ENCODE results near the gene HPDL.

The HPDL gene

DNA sequence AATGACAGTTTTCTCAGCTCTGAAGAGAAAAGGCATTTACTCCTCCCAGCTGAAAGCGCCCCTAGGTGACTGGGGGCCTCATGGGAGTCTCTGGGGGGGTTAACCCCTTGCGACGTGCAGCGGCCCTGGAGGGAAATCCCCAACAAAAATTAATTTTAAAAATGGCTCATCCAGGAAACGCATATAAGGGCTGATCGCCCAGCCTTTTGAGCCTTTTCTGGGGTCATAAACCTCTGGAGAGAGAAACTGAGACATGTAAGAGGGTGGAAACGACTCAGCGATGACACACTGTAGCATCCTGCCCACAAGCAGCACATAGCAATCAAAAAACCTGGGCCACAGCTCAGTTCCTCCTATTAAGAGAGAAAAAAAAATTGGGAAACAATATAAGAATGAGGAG lies 20.4 kb upstream of the HPDL start:
- H3K4me3 ChIP-seq (ENCODE audit: low read depth, low read length): no peak overlapping the region
- TF ChIP-seq, protein P1, sequence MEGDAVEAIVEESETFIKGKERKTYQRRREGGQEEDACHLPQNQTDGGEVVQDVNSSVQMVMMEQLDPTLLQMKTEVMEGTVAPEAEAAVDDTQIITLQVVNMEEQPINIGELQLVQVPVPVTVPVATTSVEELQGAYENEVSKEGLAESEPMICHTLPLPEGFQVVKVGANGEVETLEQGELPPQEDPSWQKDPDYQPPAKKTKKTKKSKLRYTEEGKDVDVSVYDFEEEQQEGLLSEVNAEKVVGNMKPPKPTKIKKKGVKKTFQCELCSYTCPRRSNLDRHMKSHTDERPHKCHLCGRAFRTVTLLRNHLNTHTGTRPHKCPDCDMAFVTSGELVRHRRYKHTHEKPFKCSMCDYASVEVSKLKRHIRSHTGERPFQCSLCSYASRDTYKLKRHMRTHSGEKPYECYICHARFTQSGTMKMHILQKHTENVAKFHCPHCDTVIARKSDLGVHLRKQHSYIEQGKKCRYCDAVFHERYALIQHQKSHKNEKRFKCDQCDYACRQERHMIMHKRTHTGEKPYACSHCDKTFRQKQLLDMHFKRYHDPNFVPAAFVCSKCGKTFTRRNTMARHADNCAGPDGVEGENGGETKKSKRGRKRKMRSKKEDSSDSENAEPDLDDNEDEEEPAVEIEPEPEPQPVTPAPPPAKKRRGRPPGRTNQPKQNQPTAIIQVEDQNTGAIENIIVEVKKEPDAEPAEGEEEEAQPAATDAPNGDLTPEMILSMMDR (IDR thresholded peaks at IDR 0.05; ENCODE audit: low read depth, low read length): no peak
- in situ Hi-C loops (cut with HindIII; ENCODE audit: low sequenced_read_pairs): no loop called here
- no peak for DNase-seq (ENCODE audit: low read depth, low spot score)

DNA sequence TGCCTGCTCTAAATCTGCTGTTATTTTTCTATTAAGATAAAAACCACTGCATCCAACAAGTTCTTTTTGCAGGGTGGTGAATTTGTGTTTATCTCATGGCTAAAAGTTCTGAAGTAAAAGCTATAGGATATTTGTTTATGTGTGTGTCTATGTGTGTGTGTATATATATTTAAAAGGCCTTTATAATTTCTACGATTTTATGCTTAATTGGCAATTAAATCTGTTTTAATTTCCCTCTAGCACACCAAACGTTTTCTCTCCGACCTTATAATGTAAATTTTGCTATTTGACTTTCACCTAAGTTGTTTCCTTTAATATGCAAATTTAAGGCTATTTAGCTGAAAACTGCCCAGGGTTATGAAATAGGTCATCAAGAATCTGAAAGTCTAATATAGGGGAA lies 19.8 kb upstream of the HPDL start:
- no peak for DNase-seq (ENCODE audit: low read depth, low spot score)
- TF ChIP-seq, protein P1 (IDR thresholded peaks at IDR 0.05; ENCODE audit: low read depth, low read length): no peak
- H3K4me3 ChIP-seq (ENCODE audit: low read depth, low read length): no peak overlapping the region
- in situ Hi-C loops (cut with HindIII; ENCODE audit: low sequenced_read_pairs): no loop called here

DNA sequence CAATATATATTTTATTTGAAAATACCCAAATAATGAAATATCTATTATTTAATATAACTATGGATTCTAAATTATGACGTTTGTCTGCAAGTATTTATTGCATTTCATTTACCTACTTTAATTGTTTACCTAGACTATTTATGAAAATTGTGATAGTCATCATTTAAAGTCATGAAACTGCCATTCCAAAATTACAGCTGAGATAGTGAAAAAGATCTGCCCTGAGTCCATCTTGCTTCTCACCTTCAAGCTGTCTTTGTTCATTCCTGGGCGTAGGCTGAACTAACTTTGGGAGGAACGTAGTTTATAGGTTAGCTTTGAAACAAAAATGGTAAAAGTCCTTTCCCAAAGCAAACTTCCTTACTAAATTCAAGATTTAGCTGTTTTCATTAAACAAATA lies 12.4 kb upstream of the HPDL start:
- DNase-seq (ENCODE audit: low read depth, low spot score): no peak
- H3K4me3 ChIP-seq (ENCODE audit: low read depth, low read length): no peak overlapping the region
- in situ Hi-C loops (cut with HindIII; ENCODE audit: low sequenced_read_pairs): no loop called here
- TF ChIP-seq, protein P1 (IDR thresholded peaks at IDR 0.05; ENCODE audit: low read depth, low read length): no peak

DNA sequence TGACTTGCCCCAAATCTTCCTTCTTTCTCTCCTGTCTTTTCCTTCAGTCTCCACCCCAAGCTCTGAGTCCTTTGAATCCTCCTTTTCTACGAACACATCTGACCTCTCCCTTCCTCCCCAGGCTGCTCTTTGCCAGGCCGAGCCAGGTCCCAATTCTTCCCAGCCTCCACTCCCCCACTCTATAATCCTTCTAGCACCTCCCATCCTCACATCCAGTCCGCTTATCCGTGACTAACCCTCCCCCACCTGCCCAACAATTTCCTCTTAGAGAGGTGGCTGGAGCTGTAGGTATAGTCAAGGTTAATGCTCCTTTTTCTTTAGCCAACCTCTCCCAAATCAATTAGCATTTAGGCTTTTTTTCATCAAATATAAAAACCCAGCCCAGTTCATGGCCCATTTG lies 9.5 kb upstream of the HPDL start:
- H3K4me3 ChIP-seq (ENCODE audit: low read depth, low read length): no peak overlapping the region
- in situ Hi-C loops (cut with HindIII; ENCODE audit: low sequenced_read_pairs): no loop called here
- TF ChIP-seq, protein P1 (IDR thresholded peaks at IDR 0.05; ENCODE audit: low read depth, low read length): no peak
- DNase-seq (ENCODE audit: low read depth, low spot score): no peak

DNA sequence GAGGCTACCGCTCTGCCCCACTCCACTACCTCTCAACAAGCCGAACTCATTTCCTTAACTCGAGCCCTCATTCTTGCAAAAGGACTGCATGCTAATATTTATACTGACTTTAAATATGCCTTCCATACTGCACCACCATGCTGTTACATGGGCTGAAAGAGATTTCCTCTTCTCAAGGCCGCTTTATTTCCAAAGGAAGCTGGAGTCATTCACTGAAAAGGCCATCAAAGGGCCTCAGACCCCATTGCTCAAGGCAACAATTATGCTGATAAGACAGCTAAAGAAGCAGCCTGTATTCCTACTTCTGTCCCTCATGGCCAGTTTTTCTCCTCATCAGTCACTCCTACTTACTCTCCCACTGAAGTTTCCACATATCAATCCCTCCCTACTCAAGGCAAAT lies 6.9 kb upstream of the HPDL start:
- in situ Hi-C loops (cut with HindIII; ENCODE audit: low sequenced_read_pairs): no loop called here
- TF ChIP-seq, protein P1 (IDR thresholded peaks at IDR 0.05; ENCODE audit: low read depth, low read length): no peak
- H3K4me3 ChIP-seq (ENCODE audit: low read depth, low read length): no peak overlapping the region
- DNase-seq (ENCODE audit: low read depth, low spot score): no peak

DNA sequence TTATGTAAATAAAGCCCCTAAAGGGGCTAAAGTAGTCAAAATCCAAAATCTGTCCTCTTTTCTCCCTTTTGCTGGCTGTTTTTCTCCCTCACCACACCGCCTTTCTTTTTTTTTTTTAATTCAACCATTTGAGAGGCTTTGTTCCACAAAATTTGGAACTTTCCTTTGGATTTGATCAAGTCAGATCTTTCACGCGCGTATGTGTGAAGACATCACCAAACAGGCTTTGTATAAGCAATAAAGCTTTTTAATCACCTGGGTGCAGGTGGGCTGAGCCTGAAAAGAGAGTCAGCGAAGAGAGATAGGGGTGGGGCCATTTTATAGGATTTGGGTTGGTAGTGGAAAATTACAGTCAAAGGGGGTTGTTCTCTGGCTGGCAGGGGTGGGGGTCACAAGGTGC lies 5.3 kb upstream of the HPDL start:
- in situ Hi-C loops (cut with HindIII; ENCODE audit: low sequenced_read_pairs): no loop called here

More for the DNA sequence above, 5.3 kb upstream of the HPDL start:
- TF ChIP-seq, protein P1 (IDR thresholded peaks at IDR 0.05; ENCODE audit: low read depth, low read length): no peak
- no peak for DNase-seq (ENCODE audit: low read depth, low spot score)
- H3K4me3 ChIP-seq (ENCODE audit: low read depth, low read length): no peak overlapping the region

Measured in astrocyte of the spinal cord (primary cell).